ENCODE measurements around the gene CHADL.

CHADL gene

GRCh38 chr22:41240377-41241132, at the start of gene CHADL:
TSS of gene CHADL (minus strand) at chr22:41240931. CDS start at chr22:41240881, 50 bp downstream.
- H3K27me3 ChIP-seq (replicated peaks; ENCODE audit: control insufficient read depth, insufficient read depth, low read length), result peaks cover 9% of the 10 kb centered on the region
- H3K4me3 ChIP-seq (ENCODE audit: low read length), result no peak within 1 kb of the TSS
- H3K9ac ChIP-seq (ENCODE audit: low read length), result no peak within 1 kb of the TSS
- H3K36me3 ChIP-seq (ENCODE audit: control insufficient read depth, insufficient read depth, low read length, severe bottlenecking), result peaks cover 7% of the 10 kb centered on the region
- no peak for DNase-seq (ENCODE audit: low read depth)
- H3K4me1 ChIP-seq (ENCODE audit: control insufficient read depth, insufficient read depth, low read length), result peaks cover 3% of the 10 kb centered on the region
- no peaks in the 10 kb centered on the region for H3K9me3 ChIP-seq (ENCODE audit: control insufficient read depth, low read length)

DNA sequence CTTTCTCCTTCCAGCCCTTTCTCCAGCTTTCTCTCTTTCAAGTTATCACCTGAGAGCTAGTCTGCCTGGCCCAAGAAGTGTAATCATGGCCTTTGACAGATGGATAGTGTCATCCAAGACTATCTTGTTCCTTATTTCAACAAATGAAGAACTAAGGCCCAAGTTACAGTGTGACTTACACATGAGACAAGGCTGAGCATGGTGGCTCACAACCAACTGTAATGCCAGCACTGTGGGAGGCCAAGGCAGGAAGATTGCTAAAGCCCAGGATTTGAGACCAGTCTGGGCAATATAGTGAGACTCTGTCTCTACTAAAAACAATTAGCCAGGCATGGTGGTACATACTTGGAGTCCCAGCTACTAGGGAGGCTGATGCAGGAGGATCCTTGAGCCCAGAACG, 48.9 kb upstream of the CHADL start:
- H3K4me3 ChIP-seq (ENCODE audit: low read length), result no peak overlapping the region
- no peak for DNase-seq (ENCODE audit: low read depth)

DNA sequence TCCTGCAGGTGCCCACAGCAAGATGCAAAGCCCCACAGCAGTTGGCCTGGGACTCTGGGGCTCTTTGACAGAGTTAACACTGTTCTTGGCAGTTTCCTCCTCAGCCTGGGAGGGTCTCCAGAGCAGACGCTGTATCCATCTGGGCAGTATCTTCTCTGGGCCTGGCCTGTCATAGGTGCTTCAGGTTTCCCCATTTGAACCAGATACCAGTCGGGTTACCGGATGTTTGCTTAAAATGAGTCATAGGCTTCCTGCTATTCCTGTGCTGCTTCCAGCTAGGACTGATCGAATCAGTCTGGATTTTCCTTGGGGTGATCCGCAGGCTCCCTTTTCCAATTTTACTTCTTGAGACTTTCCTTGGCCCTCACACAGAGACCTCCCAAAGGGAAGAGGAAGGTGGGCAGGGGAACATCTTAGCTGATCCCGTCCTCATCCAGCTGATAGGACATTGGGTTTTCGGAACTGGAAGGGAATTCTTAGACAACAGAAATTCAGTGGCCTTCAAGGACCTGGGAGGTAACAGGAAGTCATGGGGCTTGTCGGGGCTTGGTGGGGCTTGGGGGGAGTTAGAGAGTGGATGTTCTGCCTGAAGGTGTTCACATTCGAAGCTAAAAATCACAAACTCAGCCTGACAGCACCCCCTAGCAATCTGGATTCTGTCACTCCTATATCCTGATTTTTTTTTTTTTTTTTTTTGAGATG, 47.7 kb upstream of the CHADL start:
- Histone ChIP-seq H3K27me3 (replicated peaks; ENCODE audit: control insufficient read depth, insufficient read depth, low read length) (no peaks in the 10 kb centered on the region), H3K9me3 (ENCODE audit: control insufficient read depth, low read length) (no peaks in the 10 kb centered on the region), H3K4me1 (ENCODE audit: control insufficient read depth, insufficient read depth, low read length) (peaks cover 42% of the 10 kb centered on the region), H3K9ac (ENCODE audit: low read length) (no peak overlapping the region), H3K4me3 (ENCODE audit: low read length) (no peak overlapping the region), H3K36me3 (ENCODE audit: control insufficient read depth, insufficient read depth, low read length, severe bottlenecking) (peaks cover 11% of the 10 kb centered on the region)
- DNase-seq (ENCODE audit: low read depth), result peak; percentile 73

More for the DNA sequence above, 48.9 kb upstream of the CHADL start:
- Histone ChIP-seq H3K27me3 (replicated peaks; ENCODE audit: control insufficient read depth, insufficient read depth, low read length) (no peaks in the 10 kb centered on the region), H3K9me3 (ENCODE audit: control insufficient read depth, low read length) (no peaks in the 10 kb centered on the region), H3K36me3 (ENCODE audit: control insufficient read depth, insufficient read depth, low read length, severe bottlenecking) (peaks cover 2% of the 10 kb centered on the region), H3K4me1 (ENCODE audit: control insufficient read depth, insufficient read depth, low read length) (peaks cover 41% of the 10 kb centered on the region), H3K9ac (ENCODE audit: low read length) (peak overlapping the region; percentile 4)

DNA sequence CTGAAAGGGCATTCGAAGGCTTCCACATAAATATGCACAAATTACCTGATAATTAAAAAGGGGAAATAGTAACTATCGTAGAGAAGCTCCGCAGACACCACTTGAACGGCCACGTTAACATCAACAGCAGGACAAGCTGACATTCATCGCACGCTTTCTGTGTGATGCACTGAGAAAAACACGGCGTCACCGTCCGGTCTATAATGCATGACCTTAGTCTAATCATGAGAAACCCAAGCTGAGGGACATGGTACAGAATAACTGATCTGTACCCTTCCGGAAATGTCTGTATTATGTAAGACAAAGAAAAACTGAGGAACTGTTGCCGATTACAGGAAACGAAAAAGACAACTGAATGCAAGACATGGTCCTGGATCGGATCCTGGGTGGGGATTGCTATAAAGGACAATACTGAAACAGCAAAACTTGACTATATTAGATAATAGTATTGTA, 45.9 kb upstream of the CHADL start:
- peaks cover 22% of the 10 kb centered on the region for H3K36me3 ChIP-seq (ENCODE audit: control insufficient read depth, insufficient read depth, low read length, severe bottlenecking)
- peak overlapping the region; percentile 82 for H3K9ac ChIP-seq (ENCODE audit: low read length)
- peak overlapping the region; percentile 85 for H3K4me3 ChIP-seq (ENCODE audit: low read length)
- H3K4me1 ChIP-seq (ENCODE audit: control insufficient read depth, insufficient read depth, low read length), result peaks cover 42% of the 10 kb centered on the region
- no peaks in the 10 kb centered on the region for H3K27me3 ChIP-seq (replicated peaks; ENCODE audit: control insufficient read depth, insufficient read depth, low read length)
- H3K9me3 ChIP-seq (ENCODE audit: control insufficient read depth, low read length), result no peaks in the 10 kb centered on the region
- peak; percentile 49 for DNase-seq (ENCODE audit: low read depth)

DNA sequence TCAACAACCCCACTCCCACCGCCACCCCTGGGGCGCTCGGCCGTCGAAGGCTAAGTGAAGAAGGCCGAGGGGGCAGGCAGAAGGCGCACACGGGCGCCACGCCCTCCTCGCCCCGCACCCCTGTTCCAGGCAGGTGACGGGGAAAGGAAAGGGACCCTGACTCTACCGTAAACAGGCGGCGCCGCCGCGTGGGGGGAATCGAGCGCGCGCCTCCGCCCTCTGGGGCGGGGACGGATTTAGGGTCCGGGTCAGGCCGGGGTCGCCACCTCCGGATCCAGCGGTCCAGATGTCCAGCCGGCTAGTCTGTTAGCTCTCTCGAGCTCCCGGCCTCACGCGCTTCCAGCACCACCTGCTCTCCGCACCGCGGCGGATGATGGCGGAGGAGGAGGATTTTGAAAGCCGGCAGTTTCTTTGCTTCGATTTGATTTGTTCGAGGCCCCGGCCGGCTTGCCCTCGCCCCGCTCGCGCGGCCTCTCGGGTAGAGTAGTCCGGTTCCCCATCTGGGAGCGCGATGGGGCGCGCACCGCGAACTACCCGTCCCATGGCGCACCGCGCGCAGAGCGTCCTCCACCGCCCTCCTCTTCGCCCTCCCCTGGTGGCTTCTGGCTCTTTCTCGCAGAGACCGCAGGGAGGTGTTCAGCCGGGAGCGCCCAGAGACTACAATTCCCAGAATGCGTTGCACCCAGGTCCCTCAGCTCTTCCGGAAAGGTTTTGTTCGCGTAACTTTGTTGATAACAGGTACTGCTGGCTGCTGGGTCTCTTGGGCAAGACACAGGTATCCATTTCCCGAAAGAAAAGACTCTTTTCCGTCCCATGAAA, 45.3 kb upstream of the CHADL start, which contains the start of gene RANGAP1:
Gene RANGAP1 (minus strand): TSS at position 368 of the 819 bp plus-strand sequence. CDS start 5,143 bp downstream, outside the sequence.
- H3K36me3 ChIP-seq (ENCODE audit: control insufficient read depth, insufficient read depth, low read length, severe bottlenecking), result peaks cover 29% of the 10 kb centered on the region
- no peaks in the 10 kb centered on the region for H3K9me3 ChIP-seq (ENCODE audit: control insufficient read depth, low read length)
- peaks cover 39% of the 10 kb centered on the region for H3K4me1 ChIP-seq (ENCODE audit: control insufficient read depth, insufficient read depth, low read length)
- H3K9ac ChIP-seq (ENCODE audit: low read length), result peak within 1 kb of the TSS; percentile 93
- H3K4me3 ChIP-seq (ENCODE audit: low read length), result peak within 1 kb of the TSS; percentile 85
- no peaks in the 10 kb centered on the region for H3K27me3 ChIP-seq (replicated peaks; ENCODE audit: control insufficient read depth, insufficient read depth, low read length)
- peak; percentile 100 for DNase-seq (ENCODE audit: low read depth)

DNA sequence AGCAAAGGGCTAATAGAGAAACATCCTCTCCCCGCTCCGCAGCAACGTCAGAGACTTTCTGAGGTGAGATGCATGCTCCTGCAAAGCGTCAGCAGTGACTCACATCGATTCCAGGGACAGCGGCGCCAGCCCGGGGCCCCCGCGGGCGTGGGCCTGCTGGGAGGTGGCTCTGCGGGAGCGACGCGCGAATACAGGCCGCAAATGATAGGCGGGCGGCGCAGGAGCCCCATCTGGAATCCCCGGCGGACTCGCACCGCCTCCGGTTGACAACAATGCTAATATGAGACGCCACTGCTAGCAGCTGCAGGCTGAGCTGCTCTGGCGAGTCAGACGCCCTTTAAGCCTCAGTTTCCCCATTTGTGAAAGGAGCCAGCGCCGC, 44.7 kb upstream of the CHADL start:
- Histone ChIP-seq H3K9ac (ENCODE audit: low read length) (peak overlapping the region; percentile 93), H3K36me3 (ENCODE audit: control insufficient read depth, insufficient read depth, low read length, severe bottlenecking) (peaks cover 34% of the 10 kb centered on the region), H3K9me3 (ENCODE audit: control insufficient read depth, low read length) (no peaks in the 10 kb centered on the region), H3K4me3 (ENCODE audit: low read length) (peak overlapping the region; percentile 85), H3K4me1 (ENCODE audit: control insufficient read depth, insufficient read depth, low read length) (peaks cover 33% of the 10 kb centered on the region), H3K27me3 (replicated peaks; ENCODE audit: control insufficient read depth, insufficient read depth, low read length) (no peaks in the 10 kb centered on the region)
- peak; percentile 91 for DNase-seq (ENCODE audit: low read depth)

DNA sequence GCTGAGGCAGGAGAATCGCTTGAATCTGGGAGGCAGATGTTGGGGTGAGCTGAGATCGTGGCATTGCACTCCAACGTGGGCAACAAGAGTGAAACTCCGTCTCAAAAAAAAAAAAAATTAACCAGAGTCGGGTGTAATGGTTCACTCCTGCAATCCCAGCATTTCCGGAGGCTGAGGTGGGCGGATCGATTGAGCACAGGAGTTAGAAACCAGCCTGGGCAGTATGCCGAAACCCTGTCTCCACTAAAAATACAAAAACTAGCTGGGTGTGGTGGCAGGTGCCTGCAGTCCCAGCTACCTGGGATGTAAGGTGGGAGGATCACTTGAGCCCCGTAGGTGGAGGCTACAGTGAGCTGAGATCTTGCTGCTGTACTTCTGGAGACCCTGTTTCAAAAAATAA, 43.7 kb upstream of the CHADL start:
- H3K27me3 ChIP-seq (replicated peaks; ENCODE audit: control insufficient read depth, insufficient read depth, low read length), result no peaks in the 10 kb centered on the region
- H3K9ac ChIP-seq (ENCODE audit: low read length), result peak overlapping the region; percentile 93
- peak overlapping the region; percentile 85 for H3K4me3 ChIP-seq (ENCODE audit: low read length)
- H3K36me3 ChIP-seq (ENCODE audit: control insufficient read depth, insufficient read depth, low read length, severe bottlenecking), result peaks cover 44% of the 10 kb centered on the region
- DNase-seq (ENCODE audit: low read depth), result no peak
- H3K9me3 ChIP-seq (ENCODE audit: control insufficient read depth, low read length), result no peaks in the 10 kb centered on the region
- peaks cover 24% of the 10 kb centered on the region for H3K4me1 ChIP-seq (ENCODE audit: control insufficient read depth, insufficient read depth, low read length)

- H3K36me3 ChIP-seq (ENCODE audit: control insufficient read depth, insufficient read depth, low read length, severe bottlenecking), result peaks cover 63% of the 10 kb centered on the region
- H3K4me3 ChIP-seq (ENCODE audit: low read length), result no peak overlapping the region
- DNase-seq (ENCODE audit: low read depth), result no peak
- H3K27me3 ChIP-seq (replicated peaks; ENCODE audit: control insufficient read depth, insufficient read depth, low read length), result no peaks in the 10 kb centered on the region
- peaks cover 7% of the 10 kb centered on the region for H3K4me1 ChIP-seq (ENCODE audit: control insufficient read depth, insufficient read depth, low read length)
- H3K9ac ChIP-seq (ENCODE audit: low read length), result no peak overlapping the region
- H3K9me3 ChIP-seq (ENCODE audit: control insufficient read depth, low read length), result no peaks in the 10 kb centered on the region
Observed at GRCh38 chr22:41280854-41281253, 40.1 kb upstream of the CHADL start.

DNA sequence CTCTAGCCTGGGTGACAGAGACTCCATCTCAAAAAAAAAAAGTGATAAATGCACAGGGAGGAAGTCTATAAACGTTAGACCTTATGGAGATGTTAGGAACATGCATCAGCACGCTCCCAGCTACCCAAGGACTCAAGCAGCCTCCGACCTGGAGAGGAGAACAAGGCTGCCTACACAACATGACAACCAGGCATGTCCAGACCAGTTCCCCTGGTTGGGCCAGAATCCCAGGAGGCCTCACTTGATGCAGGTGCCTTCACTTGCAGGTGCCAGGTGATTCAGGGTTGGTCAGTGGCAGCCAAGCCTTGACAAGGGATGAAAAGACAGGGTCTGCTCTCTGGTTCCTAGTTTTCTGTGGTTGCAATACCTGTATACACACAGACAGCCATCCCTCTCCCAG, 39.3 kb upstream of the CHADL start:
- no peak for DNase-seq (ENCODE audit: low read depth)
- H3K9me3 ChIP-seq (ENCODE audit: control insufficient read depth, low read length), result no peaks in the 10 kb centered on the region
- peaks cover 70% of the 10 kb centered on the region for H3K36me3 ChIP-seq (ENCODE audit: control insufficient read depth, insufficient read depth, low read length, severe bottlenecking)
- H3K9ac ChIP-seq (ENCODE audit: low read length), result no peak overlapping the region
- H3K27me3 ChIP-seq (replicated peaks; ENCODE audit: control insufficient read depth, insufficient read depth, low read length), result no peaks in the 10 kb centered on the region
- H3K4me3 ChIP-seq (ENCODE audit: low read length), result no peak overlapping the region
- H3K4me1 ChIP-seq (ENCODE audit: control insufficient read depth, insufficient read depth, low read length), result peaks cover 5% of the 10 kb centered on the region

GRCh38 chr22:41274856-41275255, 34.1 kb upstream of the CHADL start:
- Histone ChIP-seq H3K9ac (ENCODE audit: low read length) (no peak overlapping the region), H3K4me3 (ENCODE audit: low read length) (no peak overlapping the region), H3K36me3 (ENCODE audit: control insufficient read depth, insufficient read depth, low read length, severe bottlenecking) (peaks cover 72% of the 10 kb centered on the region), H3K27me3 (replicated peaks; ENCODE audit: control insufficient read depth, insufficient read depth, low read length) (no peaks in the 10 kb centered on the region), H3K4me1 (ENCODE audit: control insufficient read depth, insufficient read depth, low read length) (no peaks in the 10 kb centered on the region), H3K9me3 (ENCODE audit: control insufficient read depth, low read length) (no peaks in the 10 kb centered on the region)
- no peak for DNase-seq (ENCODE audit: low read depth)

GRCh38 chr22:41273128-41273527, 32.4 kb upstream of the CHADL start:
- peaks cover 74% of the 10 kb centered on the region for H3K36me3 ChIP-seq (ENCODE audit: control insufficient read depth, insufficient read depth, low read length, severe bottlenecking)

More at GRCh38 chr22:41273128-41273527, 32.4 kb upstream of the CHADL start:
- no peaks in the 10 kb centered on the region for H3K4me1 ChIP-seq (ENCODE audit: control insufficient read depth, insufficient read depth, low read length)
- no peak overlapping the region for H3K9ac ChIP-seq (ENCODE audit: low read length)
- no peak overlapping the region for H3K4me3 ChIP-seq (ENCODE audit: low read length)
- H3K9me3 ChIP-seq (ENCODE audit: control insufficient read depth, low read length), result no peaks in the 10 kb centered on the region
- DNase-seq (ENCODE audit: low read depth), result no peak
- no peaks in the 10 kb centered on the region for H3K27me3 ChIP-seq (replicated peaks; ENCODE audit: control insufficient read depth, insufficient read depth, low read length)
